Activated CD4-positive, alpha-beta T cell treated with anti-CD3 and anti-CD28 coated beads for 36 hours (primary cell): ENCODE measurements around the gene ATP8A2. TPM values are rescaled to one million over a fixed set of nuclear protein-coding genes. Genes with fewer than 3 reads are reported as not detected.
A peak's percentile ranks its signal among the peaks of the same experiment; 100 is the strongest.

Source experiments
- ATAC-seq: fragments of 200-7000 bp; cut with Tn5 transposase; one replicate; pipeline ENCODE4 v1.10.0; 2021; ENCODE audit warnings: mild to moderate bottlenecking, moderate library complexity
- CTCF ChIA-PET: fragments of 350-600 bp; sonication (Branson Sonifier 250); formaldehyde crosslinking; loops from one replicate; lab custom pipeline; 2021; ENCODE audit warnings: antibody characterized with exemption; lab: Charles Lee
- POLR2A ChIA-PET: fragments of 350-600 bp; sonication (Branson Sonifier 250); formaldehyde crosslinking; loops from one replicate; lab custom pipeline; 2021; ENCODE audit warnings: antibody characterized with exemption, inconsistent platforms; lab: Charles Lee
- DNase-seq: peaks from one replicate; pipeline ENCODE4 v3.0.0-alpha.2; 2020
- H3K27ac Mint-ChIP-seq: one replicate; pipeline ENCODE4 v1.8.0; 2021; ENCODE audit warnings: mixed read lengths
- H3K27me3 Mint-ChIP-seq: one replicate; pipeline ENCODE4 v1.8.0; 2021; ENCODE audit warnings: mixed read lengths
- H3K36me3 Mint-ChIP-seq: one replicate; pipeline ENCODE4 v1.8.0; 2021; ENCODE audit warnings: low read depth, mixed read lengths
- H3K4me1 Mint-ChIP-seq: one replicate; pipeline ENCODE4 v1.8.0; 2021; ENCODE audit warnings: mixed read lengths
- H3K4me3 Mint-ChIP-seq: one replicate; pipeline ENCODE4 v1.8.0; 2021; ENCODE audit warnings: mild to moderate bottlenecking, moderate library complexity, mixed read lengths
- H3K9me3 Mint-ChIP-seq: one replicate; pipeline ENCODE4 v1.8.0; 2021; ENCODE audit warnings: low read depth, mixed read lengths
- intact Hi-C, 2 experiments: fragments of 100-400 bp; cut with DNase I in 1 of 2; cut with micrococcal nuclease in 1 of 2; formaldehyde crosslinking; loops; one replicate each; pipeline versions ENCODE4 v1.14.2 to v1.15.1; 2022 to 2024; cut with DNase I, micrococcal nuclease
- total RNA-seq, 2 experiments: library from RNA; stranded (reverse); gene quantifications; one replicate each; pipeline ENCODE4 v1.2.3, GENCODE V29; 2021

The ATP8A2 gene
- total RNA-seq, 2 experiments from 2014 or later: 0.30 to 0.39 TPM

DNA sequence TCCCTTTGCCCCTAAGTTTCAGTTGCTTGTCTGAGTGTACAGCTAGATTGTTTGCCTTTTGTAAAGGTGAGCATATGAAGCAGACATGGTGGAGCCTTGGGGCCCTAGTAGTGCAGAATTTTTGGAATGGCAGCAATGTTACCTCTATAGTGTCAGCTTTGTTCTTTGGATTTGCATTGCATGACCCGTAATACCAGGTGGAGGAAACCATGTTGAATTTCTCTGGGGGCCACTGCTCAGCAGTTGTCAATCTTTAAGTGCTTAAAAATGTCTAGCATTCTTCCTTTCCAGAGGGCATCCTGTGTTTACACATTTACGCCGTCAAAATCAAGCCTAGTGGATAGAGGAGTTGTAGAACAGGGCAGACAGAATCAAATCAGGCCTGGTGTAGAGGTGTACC lies 303.3 kb downstream of the ATP8A2 start:
- Mint-ChIP-seq H3K27me3 (peaks cover 11% of the 10 kb centered on the region), H3K9me3 (peaks cover 4% of the 10 kb centered on the region), H3K4me3 (no peak overlapping the region), H3K36me3 (no peaks in the 10 kb centered on the region), H3K27ac (no peak overlapping the region), H3K4me1 (no peaks in the 10 kb centered on the region)
- CTCF ChIA-PET: no interaction called here
- POLR2A ChIA-PET: no interaction called here
- ATAC-seq (no peak), DNase-seq (no peak)
- intact Hi-C loops: no loop called here

GRCh38 chr13:25677956-25678355 lies 306.2 kb downstream of the ATP8A2 start:
- Mint-ChIP-seq H3K4me1 (no peaks in the 10 kb centered on the region), H3K9me3 (no peaks in the 10 kb centered on the region), H3K27me3 (peaks cover 6% of the 10 kb centered on the region), H3K36me3 (no peaks in the 10 kb centered on the region), H3K27ac (no peak overlapping the region), H3K4me3 (no peak overlapping the region)
- DNase-seq: no peak
- no peak for ATAC-seq
- CTCF ChIA-PET: no interaction called here
- intact Hi-C loops: no loop called here
- POLR2A ChIA-PET: no interaction called here

DNA sequence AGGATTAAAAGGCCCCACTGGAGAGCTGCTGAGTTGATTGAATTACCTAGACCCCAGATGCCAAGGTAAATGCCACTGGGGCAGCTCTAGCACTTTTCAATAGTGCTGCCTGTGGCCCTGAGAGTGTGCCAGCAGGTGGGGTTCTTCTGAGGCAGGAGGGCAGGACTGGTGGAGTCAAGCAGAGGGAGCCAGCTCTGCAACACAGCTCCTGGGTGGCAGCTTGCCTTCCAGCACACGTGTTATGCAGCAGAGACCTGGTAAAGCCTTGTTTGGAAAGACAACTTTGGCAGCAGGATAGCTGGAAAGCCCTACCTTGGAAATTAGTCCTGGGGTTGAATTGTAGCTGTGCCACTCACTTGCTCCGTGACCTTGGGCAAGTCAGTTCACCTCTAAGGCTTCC lies 306.6 kb downstream of the ATP8A2 start:
- Mint-ChIP-seq H3K27me3 (peaks cover 6% of the 10 kb centered on the region), H3K36me3 (no peaks in the 10 kb centered on the region), H3K4me3 (no peak overlapping the region), H3K27ac (no peak overlapping the region), H3K4me1 (no peaks in the 10 kb centered on the region), H3K9me3 (no peaks in the 10 kb centered on the region)
- intact Hi-C loops: no loop called here
- ATAC-seq (no peak), DNase-seq (peak; percentile 8)
- ChIA-PET CTCF (no interaction called here), POLR2A (no interaction called here)

- no peak overlapping the region for H3K4me3 Mint-ChIP-seq
- no peak for ATAC-seq
- intact Hi-C loops: no loop called here
- H3K4me1 Mint-ChIP-seq: no peaks in the 10 kb centered on the region
- H3K36me3 Mint-ChIP-seq: no peaks in the 10 kb centered on the region
- ChIA-PET POLR2A (no interaction called here), CTCF (no interaction called here)
- no peak for DNase-seq
- no peaks in the 10 kb centered on the region for H3K9me3 Mint-ChIP-seq
- no peak overlapping the region for H3K27ac Mint-ChIP-seq
- peaks cover 6% of the 10 kb centered on the region for H3K27me3 Mint-ChIP-seq
Observed at GRCh38 chr13:25679159-25679558, 307.4 kb downstream of the ATP8A2 start.

- H3K27ac Mint-ChIP-seq: no peak overlapping the region
- DNase-seq: no peak
- H3K4me1 Mint-ChIP-seq: no peaks in the 10 kb centered on the region
- H3K4me3 Mint-ChIP-seq: no peak overlapping the region
- no peaks in the 10 kb centered on the region for H3K9me3 Mint-ChIP-seq
- POLR2A ChIA-PET: no interaction called here
- H3K27me3 Mint-ChIP-seq: peaks cover 3% of the 10 kb centered on the region
- ATAC-seq: no peak
- intact Hi-C loops: no loop called here
- H3K36me3 Mint-ChIP-seq: no peaks in the 10 kb centered on the region
- CTCF ChIA-PET: no interaction called here
Observed at GRCh38 chr13:25679936-25680335, 308.2 kb downstream of the ATP8A2 start.

- ChIA-PET CTCF (interaction anchor here (0.7 kb wide), 1 partner anchor 123 kb away, joined by 3 read pairs; no protein-coding TSS in a partner anchor), POLR2A (no interaction called here)
- Mint-ChIP-seq H3K27me3 (no peaks in the 10 kb centered on the region), H3K9me3 (no peaks in the 10 kb centered on the region), H3K4me3 (no peak overlapping the region), H3K27ac (no peak overlapping the region), H3K4me1 (no peaks in the 10 kb centered on the region), H3K36me3 (no peaks in the 10 kb centered on the region)
- DNase-seq: no peak
- intact Hi-C loops: no loop called here
- no peak for ATAC-seq
Observed at GRCh38 chr13:25682276-25682675, 310.5 kb downstream of the ATP8A2 start.

DNA sequence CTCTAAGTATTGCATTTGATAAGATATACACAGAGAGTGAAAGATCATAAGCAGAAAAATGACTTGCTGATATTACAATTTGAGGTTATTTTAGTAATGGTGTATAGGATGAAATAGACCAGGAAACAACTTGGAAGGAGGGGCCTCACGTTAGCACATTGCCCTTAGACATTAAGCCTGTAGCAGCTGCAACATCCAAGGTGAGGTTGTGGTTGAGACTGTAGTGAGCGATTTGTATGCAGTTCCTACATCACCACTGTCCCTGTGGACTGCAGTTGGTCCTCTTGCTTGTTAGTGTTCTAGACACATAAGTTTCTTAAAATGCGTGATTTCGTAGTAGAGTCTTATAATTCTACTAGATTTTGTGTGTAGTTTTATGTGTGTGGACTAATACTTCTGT lies 311.3 kb downstream of the ATP8A2 start:
- DNase-seq (no peak), ATAC-seq (no peak)
- Mint-ChIP-seq H3K4me3 (no peak overlapping the region), H3K27me3 (no peaks in the 10 kb centered on the region), H3K4me1 (no peaks in the 10 kb centered on the region), H3K27ac (no peak overlapping the region), H3K36me3 (no peaks in the 10 kb centered on the region), H3K9me3 (no peaks in the 10 kb centered on the region)
- intact Hi-C loops: no loop called here
- ChIA-PET POLR2A (no interaction called here), CTCF (interaction anchor here (0.7 kb wide), 1 partner anchor 124 kb away, joined by 3 read pairs; no protein-coding TSS in a partner anchor)

GRCh38 chr13:25683662-25684370 lies 312.0 kb downstream of the ATP8A2 start:
- intact Hi-C loops: no loop called here
- no peaks in the 10 kb centered on the region for H3K27me3 Mint-ChIP-seq

GRCh38 chr13:25684491-25684890 lies 312.7 kb downstream of the ATP8A2 start:
- ChIA-PET CTCF (no interaction called here), POLR2A (no interaction called here)
- ATAC-seq (no peak), DNase-seq (no peak)
- intact Hi-C loops: no loop called here
- no peaks in the 10 kb centered on the region for H3K27me3 Mint-ChIP-seq
- H3K36me3 Mint-ChIP-seq: no peaks in the 10 kb centered on the region
- no peaks in the 10 kb centered on the region for H3K4me1 Mint-ChIP-seq
- H3K27ac Mint-ChIP-seq: no peak overlapping the region
- no peaks in the 10 kb centered on the region for H3K9me3 Mint-ChIP-seq
- H3K4me3 Mint-ChIP-seq: no peak overlapping the region

More at GRCh38 chr13:25683662-25684370, 312.0 kb downstream of the ATP8A2 start:
- H3K36me3 Mint-ChIP-seq: no peaks in the 10 kb centered on the region
- no peaks in the 10 kb centered on the region for H3K9me3 Mint-ChIP-seq
- no peak overlapping the region for H3K27ac Mint-ChIP-seq
- ChIA-PET POLR2A (no interaction called here), CTCF (no interaction called here)
- DNase-seq (no peak), ATAC-seq (no peak)
- H3K4me3 Mint-ChIP-seq: no peak overlapping the region
- no peaks in the 10 kb centered on the region for H3K4me1 Mint-ChIP-seq

DNA sequence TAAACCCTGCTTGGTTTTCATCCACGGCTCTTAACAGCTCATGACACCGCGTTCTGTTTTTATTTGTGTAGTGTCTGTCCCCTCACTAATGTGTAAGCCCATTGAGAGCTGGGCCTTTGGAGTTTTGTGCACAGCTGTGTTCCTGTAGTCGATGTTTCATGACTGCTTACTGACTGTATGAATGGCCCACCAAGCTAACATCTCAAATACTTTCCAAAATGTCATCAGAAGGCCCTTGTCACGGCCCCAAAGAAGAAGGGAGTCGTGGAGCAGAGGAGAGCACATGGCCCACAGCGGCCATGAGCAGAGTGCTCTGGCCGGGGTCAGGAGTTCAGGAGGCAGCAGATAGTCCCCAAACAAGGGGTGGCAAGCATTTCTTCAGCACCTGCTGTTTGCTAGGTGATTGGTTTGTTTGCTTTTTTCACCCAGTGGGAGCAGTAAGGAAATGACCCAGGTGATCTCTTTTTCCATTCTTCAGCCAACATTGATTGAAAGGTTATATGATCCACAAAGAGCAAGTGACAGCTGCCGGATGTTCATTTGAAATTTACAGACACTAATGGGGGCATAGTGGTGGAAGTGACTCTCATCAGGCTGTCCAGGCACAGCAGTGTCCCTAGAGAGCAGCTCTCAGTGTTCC lies 315.2 kb downstream of the ATP8A2 start:
- POLR2A ChIA-PET: no interaction called here
- Mint-ChIP-seq H3K4me1 (no peaks in the 10 kb centered on the region), H3K36me3 (no peaks in the 10 kb centered on the region), H3K27me3 (no peaks in the 10 kb centered on the region), H3K9me3 (no peaks in the 10 kb centered on the region), H3K4me3 (no peak overlapping the region), H3K27ac (no peak overlapping the region)
- CTCF ChIA-PET: interaction anchor here (1.2 kb wide), 1 partner anchor 134 kb away, joined by 3 read pairs; no protein-coding TSS in a partner anchor
- intact Hi-C loops: no loop called here
- ATAC-seq: no peak
- no peak for DNase-seq

GRCh38 chr13:25687471-25688225 lies 315.9 kb downstream of the ATP8A2 start:
- Mint-ChIP-seq H3K27ac (no peak overlapping the region), H3K9me3 (no peaks in the 10 kb centered on the region)

More at GRCh38 chr13:25687471-25688225, 315.9 kb downstream of the ATP8A2 start:
- ATAC-seq (no peak), DNase-seq (no peak)
- Mint-ChIP-seq H3K27me3 (no peaks in the 10 kb centered on the region), H3K4me3 (no peak overlapping the region), H3K4me1 (no peaks in the 10 kb centered on the region), H3K36me3 (no peaks in the 10 kb centered on the region)
- intact Hi-C loops: no loop called here
- POLR2A ChIA-PET: no interaction called here
- CTCF ChIA-PET: no interaction called here
